GM18505 (cell line): ENCODE measurements around the gene SF3B2.
"Not testable (repeated sequence)": the region's sequence is repeated elsewhere in the genome, so short reads cannot be mapped to it uniquely, and the experiment has no call there.

ENCODE experiments used
- ATAC-seq: cut with Tn5 transposase; IDR thresholded peaks from one replicate; pipeline ENCODE4 v1.9.1; 2021; ENCODE audit not compliant: unreplicated experiment
- POLR2A ChIP-seq: IDR thresholded peaks from 4 replicates; pipeline ENCODE4 v1.6.1; 2011; ENCODE audit warnings: borderline replicate concordance; ENCODE audit not compliant: insufficient read depth, insufficient read length; ENCODE audit errors: extremely low read depth

SF3B2 gene

GRCh38 chr11:66051766-66052663 lies at the start of gene SF3B2:
Gene SF3B2 (plus strand): TSS chr11:66052364. CDS start chr11:66052385, 21 bp downstream.
- peak; percentile 94 for ATAC-seq
- TF ChIP-seq POLR2A, result peak; percentile 86

DNA sequence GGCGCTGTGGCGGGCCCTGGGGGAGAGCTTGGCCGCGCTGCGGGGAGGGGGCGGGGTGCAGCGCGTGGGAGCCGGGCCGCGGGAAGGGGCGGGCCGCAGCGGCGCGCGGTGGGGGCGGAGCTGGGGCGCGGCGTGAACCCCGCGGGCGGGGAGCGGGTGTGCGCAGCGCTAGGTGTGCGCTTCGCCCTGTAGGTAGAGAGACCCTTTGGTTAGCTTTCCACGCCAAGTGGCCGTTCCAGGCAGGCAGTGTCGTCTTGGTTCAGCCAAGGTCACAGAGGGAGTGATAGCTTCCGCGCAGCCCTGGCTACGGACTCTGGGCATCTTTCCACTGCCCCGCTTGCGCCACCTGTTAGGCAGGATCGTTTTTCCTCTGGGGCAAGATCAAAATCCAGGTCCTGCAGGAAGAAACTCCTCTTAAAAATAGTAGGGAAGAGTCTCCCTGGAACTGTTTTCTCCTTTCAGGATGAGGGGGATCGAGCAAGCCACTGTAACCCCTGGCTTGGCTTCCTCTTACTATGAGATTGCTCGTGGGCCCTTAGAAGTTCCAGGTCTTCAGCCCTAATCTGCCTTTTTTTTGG lies 49.4 kb upstream of the SF3B2 start:
- TF ChIP-seq POLR2A, result peak; percentile 2
- peak; percentile 52 for ATAC-seq

- ATAC-seq, result no peak
- no peak for TF ChIP-seq POLR2A
Measured at GRCh38 chr11:66003291-66003690, 48.9 kb upstream of the SF3B2 start.

DNA sequence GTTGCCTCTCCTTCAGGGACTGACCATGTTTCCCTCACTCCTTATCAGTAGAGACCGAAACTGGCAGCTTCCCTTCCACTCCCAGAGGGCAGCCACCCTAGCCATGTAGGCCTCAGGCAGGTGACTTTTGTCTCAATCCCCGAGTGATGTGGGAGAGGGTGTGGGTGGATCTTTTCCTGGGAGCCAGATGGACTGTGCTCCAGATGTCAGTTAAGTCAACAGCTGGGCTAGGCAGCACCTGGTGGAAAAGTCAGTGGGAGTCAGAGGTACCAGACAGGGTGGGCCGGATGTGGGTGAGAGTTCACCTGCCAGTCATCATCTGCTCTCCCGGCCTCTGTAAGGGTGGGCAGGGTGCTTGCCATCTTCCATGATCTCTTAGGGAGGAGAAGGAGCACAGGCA lies 48.0 kb upstream of the SF3B2 start:
- no peak for ATAC-seq
- TF ChIP-seq POLR2A, result no peak

DNA sequence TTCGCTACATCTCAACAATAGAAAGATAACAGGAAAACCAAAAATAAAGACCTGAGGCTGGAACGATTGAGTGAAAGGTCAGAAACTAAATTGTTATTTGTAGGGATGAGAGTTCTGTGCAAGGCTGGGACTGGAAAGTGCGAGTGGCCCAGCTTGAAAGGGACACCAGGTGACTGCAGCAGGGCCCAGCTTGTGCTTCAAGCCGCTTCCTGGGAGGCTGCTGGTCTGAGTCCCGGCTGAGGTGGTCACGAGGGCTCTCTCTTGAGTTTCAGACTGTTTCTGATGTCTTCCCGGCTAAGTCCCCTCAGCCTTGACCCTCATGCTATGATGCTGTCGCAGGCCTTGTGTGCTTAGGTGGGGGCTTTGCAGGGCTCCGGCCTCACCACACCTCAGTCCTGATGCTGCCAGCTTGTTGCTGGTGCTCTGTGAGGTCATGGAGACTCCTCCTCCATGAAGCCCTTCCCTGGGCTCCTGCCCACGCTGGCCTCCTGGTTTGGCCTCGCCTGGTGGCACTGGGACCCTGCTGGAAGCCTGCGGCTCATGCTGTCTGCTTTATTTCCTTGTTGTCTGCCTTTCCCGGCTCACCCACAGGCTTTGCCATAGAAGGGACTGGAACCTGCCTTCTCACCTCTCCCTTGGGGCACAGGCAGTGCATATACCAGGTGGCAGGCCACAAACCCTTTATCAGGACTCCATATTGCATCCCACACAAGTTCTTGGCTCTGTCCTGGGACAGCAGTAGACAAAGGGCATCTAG lies 45.9 kb upstream of the SF3B2 start:
- no peak for TF ChIP-seq POLR2A
- no peak for ATAC-seq

DNA sequence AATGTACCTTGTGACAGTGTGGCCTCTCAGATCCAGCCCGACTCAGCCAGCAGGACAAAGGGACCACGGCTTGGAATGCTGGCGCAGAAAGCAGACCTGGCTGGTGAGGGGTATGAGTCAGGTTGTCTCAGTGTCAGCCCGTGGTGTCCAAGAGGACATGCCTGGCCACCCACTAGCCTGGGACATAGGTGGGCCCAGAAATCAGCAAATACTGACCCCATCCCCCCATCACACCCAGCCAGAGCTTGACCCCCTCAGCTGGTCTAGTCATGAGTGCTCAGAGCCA lies 45.3 kb upstream of the SF3B2 start:
- ATAC-seq, result no peak
- no peak for TF ChIP-seq POLR2A

- TF ChIP-seq POLR2A, result no peak
- ATAC-seq, result no peak
Measured at GRCh38 chr11:66007201-66007634, 44.9 kb upstream of the SF3B2 start.

GRCh38 chr11:66008095-66008467 lies 44.1 kb upstream of the SF3B2 start:
- no peak for TF ChIP-seq POLR2A
- no peak for ATAC-seq

GRCh38 chr11:66008468-66009101 lies 43.6 kb upstream of the SF3B2 start:
- no peak for ATAC-seq
- no peak for TF ChIP-seq POLR2A

DNA sequence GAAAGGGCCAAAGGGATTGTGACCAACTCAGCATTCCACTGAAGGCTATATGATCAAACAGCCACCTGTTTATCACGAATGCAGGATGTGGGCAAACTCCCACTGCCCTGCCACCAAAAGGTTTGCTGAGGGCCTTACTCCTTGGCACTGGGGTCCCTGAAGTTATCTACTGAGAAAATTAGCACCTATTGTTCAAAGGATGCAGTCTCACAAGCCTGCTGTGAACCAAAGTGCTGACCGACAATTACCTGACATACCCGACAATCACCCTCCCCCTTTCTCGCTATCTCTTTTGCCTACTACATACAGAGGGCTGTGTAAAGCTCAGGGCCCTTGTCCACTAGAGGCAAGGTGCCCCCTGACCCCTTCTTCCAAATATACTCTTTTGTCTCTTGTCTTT lies 42.1 kb upstream of the SF3B2 start:
- ATAC-seq, result not testable (repeated sequence)

DNA sequence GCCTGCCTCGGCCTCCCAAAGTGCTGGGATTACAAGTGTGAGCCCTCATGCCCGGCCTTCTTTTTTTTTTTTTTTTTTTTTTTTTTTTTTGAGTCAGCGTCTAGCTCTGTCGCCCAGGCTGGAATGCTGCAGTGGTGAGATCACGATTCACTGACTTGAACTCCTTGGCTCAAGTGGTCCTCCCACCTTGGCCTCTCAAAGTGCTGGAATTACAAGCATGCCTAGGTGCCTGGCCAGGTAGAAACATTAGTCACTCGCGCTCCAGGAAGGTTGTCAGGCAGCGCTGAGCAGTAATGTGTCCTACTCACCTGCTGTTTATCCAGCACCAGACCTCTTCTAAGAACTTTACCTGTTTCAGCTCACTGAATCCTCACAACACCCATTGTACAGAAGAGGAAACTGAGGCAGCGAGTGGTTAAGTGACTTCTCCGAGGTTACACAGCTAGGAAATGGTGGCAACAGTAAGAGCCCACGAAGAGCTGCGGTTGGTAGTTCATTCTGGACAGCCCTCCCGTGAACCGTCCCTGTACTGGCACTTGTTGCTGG lies 40.9 kb upstream of the SF3B2 start:
- TF ChIP-seq POLR2A, result no peak
- ATAC-seq, result no peak

DNA sequence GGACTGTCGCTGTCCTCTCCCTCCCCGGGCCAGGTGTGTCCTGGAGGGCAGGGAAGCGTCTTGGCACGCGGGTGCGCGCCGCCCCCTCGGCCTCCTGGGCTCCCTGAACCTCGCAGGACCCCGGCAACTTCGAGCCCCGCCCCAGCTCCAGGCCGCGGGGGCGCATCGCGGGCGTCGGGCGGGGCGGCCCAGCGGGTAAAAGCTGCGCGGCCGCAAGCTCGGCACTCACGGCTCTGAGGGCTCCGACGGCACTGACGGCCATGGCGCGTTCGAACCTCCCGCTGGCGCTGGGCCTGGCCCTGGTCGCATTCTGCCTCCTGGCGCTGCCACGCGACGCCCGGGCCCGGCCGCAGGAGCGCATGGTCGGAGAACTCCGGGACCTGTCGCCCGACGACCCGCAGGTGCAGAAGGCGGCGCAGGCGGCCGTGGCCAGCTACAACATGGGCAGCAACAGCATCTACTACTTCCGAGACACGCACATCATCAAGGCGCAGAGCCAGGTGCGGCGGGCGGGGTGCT lies 40.3 kb upstream of the SF3B2 start, which contains the start of gene CST6:
TSS of gene CST6 (plus strand) at position 224 of the 519 bp plus-strand sequence. CDS start at position 261, 37 bp downstream.
- no peak for TF ChIP-seq POLR2A
- no peak for ATAC-seq
